DMS 273 (cell line): ENCODE results near the gene FBXL19.

ENCODE experiments used
- DNase-seq: peaks from one replicate; lab custom pipeline; 2025; ENCODE audit not compliant: unreplicated experiment; lab: John Stamatoyannopoulos, UW

FBXL19 gene

DNA sequence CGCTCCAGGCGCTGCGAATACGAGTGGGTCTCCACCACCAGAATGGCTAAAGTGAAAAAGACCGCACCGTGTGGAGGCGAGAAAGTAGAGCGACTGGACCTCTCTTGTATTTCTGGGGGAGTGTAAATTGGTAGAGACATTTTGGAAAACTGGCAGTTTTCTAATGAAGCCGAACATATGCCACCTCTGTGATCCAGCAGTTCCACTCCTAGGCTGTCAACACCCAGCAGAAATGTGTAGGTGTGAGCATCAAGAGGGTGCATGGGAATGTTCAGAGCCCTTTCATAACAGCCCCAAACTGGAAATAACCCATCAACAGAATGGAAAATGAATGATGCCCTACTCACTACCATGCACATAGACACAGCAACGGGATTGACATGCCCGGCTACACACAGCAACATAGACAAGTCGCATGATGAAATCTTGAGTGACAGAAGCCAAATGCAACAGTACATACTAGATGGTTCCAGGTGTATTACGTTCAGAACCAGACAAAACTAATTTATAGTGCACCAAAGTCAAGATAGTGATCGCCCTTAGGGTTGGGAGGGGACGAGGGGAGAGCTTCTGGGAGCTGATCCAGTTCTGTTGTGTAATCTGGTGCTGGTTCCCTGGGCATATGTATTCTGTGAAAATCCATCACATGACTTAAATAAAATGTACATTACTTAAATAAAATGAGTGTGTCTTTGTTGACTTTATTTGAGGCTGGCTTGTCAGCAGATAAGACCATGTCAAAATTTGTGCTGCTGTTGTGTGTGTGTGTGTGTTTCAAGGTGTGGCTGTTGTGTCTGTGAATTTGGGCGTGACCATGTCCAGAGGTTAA is 28.6 kb upstream of the FBXL19 start:
- peak; percentile 68 for DNase-seq

DNA sequence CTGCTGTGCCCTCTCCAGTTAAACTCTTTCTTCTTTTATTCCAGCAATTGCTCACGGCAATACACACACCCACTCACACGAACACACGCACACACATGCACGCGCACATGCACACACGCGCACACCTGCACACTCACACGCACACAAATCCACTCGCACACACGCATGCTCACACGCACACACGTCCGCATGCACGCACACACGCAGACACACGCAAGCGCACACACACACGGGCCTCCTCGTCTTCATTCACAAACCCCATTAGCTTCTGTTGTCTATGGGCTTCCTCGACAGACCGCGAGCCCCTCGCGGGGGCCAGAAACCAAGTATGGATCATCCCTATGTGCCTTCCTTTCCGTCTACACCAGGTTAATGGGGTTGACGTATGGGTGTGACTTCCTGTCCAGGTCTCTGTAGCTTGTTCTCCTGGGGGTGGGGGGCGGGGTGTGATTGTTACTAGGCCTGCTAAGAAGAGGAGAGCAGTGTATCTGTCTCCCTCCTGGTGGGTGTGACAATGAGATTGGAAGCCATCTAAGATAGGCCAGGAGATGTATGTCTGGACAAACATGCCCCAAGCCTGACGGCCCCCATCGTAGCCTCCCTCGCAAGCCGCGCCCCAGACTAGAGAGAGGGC is 27.6 kb upstream of the FBXL19 start:
- DNase-seq = no peak

DNA sequence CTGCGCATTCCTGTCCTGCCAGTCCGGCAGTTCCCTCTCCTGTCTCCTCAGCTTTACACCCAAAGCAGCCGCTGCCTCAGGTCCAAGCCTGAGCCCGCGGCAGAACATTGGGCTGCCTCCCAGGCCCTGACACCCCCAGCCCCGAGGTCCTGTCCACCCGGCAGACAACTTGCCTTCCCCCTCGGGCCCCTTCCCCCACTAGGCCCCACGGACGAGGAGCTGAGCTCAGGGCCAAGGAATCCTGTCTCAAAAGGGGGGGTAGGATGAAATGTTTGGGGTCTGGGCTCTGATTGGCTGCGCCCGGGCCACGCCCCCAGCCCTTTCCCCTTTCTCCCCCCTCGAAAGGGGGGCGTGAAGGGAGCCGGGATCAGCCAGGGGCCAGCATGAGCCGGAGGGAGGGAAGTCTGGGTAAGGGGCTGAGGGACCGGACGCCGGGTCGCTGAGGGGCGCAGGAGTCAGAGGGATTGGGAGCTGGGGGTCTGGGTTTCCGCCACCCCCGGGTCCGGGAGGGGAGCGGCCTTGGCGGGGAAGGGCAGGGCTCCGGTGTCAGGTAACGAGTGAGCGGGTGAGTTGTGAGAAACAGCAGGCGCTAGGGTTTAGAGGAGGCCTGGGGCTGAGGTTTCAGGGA is 27.0 kb upstream of the FBXL19 start, which contains the start of gene CTF1:
Gene CTF1 (plus strand): TSS at position 354 of the 628 bp plus-strand sequence. CDS start 30 bp downstream, at position 384.
- DNase-seq = no peak

DNA sequence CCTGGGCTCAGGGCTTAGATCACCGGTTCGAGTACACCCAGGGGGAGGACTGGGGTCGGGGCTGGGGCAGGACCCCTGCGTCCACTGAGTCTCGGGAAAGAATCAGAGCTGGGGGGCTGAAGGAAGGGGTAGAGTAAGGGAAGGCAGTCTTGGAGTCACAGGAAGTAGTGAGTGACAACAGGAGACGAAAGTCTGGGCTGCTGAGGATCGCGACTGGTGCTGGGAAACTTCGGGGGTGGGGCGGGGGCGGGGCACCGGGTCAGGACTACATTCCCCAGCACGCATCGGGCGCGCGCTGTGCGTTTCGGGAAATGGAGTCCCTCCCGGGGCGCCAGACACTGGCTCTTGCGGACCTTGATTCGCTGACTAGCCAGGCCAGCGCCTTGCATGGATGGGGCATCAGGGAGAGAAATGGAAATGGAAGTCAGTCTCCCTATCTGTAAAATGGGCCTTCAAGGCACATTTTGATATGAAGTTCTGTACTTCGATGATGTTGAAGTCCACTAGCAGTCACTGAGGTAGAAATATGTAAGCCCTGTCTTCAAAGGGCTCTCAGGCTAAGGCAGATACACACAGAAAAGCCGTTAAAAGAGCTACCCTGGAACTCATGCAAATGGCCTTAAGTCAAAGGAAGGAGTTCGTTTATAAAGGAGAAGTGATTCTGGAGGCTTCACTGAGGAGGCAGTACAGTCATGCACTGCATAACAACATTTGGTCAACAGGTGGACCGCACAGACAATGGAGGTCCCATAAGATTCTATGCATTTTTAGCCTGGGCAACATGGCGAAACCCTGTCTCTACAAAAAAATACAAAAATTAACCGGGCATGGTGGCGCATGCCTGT is 26.3 kb upstream of the FBXL19 start:
- peak; percentile 86 for DNase-seq

DNA sequence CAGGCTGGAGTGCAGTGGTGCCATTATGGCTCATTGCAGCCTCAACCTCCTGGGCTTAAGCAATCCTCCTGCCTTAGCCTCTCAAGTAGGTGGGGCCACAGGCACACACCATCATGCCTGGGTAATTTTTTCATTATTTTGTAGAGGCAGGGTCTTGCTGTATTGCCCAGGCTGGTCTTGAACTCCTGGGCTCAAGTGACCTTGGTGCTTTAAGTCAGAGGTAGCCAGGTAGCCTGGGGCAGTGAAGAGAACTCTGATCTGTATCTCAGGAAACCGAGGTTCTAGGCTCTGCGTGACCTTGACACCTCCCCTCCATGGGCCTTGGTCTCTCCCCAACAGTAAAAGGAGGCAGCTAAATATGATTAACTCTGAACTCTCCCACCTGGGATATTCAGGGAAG is 23.6 kb upstream of the FBXL19 start:
- DNase-seq = no peak

DNA sequence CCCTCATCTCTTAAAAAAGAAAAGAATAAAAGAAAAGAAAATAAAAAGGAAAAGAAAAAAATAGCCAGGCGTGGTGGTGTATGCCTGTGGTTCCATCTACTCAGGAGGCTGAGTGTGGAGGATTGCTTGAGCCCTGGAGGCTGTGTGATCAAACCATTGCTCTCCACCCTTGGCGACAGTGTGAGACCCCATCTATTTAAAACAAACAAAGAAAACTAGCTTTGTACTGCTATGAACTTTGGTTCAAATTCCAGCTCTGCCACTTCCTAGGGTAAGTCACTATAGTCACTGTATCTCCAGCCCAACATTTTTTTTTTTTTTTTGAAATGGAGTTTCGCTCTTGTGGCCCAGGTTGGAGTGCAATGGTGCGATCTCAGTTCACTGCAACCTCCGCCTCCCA is 22.8 kb upstream of the FBXL19 start:
- DNase-seq = no peak

DNA sequence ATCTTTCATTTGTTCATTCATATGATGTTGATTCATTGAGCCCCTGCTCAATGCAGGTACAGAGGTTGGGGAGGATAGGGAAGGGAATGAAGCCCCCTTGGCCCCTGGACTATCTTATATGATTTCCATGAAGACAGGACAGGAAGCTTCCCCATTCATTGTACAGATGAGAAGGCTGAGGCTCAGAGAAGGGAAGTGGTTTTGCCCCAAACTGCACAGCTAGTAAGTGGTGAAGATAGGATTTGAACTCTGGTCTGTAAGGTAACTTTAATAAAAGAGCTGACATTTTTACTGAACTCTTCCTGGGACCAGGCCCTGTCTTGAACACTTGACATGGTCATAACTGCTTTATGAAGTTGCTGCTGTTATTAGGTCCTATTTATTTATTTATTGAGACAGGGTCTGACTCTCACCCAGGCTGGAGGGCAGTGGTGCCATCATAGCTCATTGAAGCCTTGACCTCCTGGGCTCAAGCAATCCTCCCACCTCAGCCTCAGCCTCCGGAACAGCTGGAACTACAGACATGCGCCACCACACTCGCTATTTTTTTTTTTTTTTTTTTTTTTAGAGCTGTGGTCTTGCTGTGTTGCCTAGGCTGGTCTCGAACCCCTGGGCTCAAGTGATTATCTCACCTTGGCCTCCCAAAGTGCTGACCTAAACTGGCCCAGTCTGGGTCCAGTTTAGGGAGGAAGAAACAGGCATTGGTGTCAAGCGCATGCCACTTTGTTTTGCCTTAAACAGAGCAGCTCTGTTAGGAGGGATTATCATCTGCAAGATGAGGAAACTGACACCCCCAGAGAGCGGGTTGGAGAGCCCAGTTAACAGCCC is 22.0 kb upstream of the FBXL19 start:
- peak; percentile 60 for DNase-seq

DNA sequence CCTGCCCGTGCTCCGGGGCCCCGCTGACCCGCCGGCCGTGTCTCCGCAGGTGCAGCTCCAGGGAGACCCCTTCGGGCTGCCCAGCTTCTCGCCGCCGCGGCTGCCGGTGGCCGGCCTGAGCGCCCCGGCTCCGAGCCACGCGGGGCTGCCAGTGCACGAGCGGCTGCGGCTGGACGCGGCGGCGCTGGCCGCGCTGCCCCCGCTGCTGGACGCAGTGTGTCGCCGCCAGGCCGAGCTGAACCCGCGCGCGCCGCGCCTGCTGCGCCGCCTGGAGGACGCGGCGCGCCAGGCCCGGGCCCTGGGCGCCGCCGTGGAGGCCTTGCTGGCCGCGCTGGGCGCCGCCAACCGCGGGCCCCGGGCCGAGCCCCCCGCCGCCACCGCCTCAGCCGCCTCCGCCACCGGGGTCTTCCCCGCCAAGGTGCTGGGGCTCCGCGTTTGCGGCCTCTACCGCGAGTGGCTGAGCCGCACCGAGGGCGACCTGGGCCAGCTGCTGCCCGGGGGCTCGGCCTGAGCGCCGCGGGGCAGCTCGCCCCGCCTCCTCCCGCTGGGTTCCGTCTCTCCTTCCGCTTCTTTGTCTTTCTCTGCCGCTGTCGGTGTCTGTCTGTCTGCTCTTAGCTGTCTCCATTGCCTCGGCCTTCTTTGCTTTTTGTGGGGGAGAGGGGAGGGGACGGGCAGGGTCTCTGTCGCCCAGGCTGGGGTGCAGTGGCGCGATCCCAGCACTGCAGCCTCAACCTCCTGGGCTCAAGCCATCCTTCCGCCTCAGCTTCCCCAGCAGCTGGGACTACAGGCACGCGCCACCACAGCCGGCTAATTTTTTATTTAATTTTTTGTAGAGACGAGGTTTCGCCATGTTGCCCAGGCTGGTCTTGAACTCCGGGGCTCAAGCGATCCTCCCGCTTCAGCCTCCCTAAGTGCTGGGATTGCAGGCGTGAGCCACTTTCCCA is 21.1 kb upstream of the FBXL19 start:
- peak; percentile 85 for DNase-seq

DNA sequence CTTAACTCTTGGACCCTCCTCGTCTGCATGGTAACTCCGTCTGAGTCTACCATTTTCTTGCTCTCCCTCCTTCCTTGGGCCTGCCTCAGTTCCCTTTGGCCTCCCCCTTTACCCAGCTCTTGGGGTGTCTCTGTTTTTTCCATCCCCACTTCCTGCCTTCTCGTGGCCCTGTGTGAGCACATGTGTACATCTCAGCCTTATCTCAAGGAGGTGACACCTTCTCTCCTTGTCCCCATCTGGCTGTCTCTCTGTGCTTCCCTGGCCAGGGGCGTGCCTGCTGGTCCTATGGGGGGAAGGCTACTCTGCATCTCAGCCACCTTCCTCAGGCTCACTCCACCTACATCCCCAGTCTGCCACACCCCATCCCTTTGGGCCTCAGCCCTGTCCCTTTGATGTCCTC is 20.4 kb upstream of the FBXL19 start:
- no peak for DNase-seq

DNA sequence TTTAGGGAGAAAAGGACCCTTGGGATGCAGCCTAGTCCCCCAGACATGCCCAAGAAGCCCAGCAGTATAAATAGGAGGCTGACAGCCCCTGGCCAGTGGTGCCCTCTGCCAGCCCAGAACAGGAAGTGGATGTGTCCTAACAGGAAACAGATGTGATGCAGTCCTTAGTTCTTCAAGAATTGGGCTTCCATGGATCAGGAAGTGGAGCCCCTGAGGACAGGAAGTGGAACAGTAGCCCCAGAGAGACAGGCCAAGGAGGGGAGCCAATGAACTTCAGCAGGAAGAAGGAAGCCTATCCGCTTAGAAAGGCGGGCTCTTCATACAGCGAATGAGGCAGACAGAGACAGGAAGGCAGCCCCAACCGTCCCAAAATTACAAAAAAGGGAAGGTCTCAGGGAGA is 19.8 kb upstream of the FBXL19 start:
- peak; percentile 54 for DNase-seq

DNA sequence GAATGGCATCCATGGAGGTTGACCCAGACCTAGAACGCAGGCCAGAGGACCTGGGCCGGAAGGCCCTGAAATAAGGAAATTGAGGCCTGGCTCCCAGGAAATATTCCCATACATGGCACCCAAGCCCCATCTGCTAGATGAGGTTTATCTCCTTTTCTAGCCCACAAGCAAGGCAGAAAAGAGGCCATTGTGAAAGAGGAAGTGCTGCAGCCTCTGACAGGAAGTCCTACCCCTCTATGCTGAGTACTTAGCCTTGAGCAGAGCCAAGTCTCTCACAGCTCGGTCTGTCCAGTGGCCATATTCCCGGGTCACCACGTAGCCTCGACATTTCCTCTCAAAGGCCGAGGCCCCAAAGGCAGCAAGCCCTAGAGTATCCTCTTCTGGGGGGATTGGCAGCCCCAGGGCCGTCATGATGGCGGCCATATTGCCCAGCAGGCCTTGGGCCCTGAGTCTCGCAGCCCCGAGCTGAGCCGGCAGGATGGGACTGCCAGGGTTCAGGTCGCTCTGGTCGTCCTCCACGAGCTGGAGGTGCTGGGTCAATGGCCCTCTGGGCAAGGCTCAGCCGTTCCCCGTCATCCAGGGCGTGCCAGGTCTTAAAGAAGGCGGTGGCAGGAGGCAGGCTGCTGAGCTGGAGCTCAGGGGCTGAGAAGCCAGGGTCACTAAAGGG is 19.1 kb upstream of the FBXL19 start:
- no peak for DNase-seq

DNA sequence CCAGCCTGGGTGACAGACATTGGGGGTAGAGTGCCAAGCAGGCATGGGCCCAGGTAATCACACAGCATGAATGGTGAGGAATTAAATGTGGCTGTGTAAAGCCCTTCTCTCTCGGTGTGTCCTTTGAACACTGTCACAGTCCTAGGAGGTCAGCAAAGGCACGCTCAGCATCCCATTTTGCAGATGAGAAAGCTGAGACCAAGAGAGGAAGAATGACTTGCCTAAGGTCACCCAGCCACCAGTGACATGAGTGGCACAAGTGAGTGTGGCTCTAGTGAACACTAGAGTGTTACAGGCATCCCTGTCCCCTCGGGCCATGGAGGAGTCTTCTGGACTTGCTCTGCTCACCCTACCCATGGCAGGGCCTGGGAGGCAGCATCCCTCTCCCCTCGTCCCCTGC is 16.3 kb upstream of the FBXL19 start:
- no peak for DNase-seq

DNA sequence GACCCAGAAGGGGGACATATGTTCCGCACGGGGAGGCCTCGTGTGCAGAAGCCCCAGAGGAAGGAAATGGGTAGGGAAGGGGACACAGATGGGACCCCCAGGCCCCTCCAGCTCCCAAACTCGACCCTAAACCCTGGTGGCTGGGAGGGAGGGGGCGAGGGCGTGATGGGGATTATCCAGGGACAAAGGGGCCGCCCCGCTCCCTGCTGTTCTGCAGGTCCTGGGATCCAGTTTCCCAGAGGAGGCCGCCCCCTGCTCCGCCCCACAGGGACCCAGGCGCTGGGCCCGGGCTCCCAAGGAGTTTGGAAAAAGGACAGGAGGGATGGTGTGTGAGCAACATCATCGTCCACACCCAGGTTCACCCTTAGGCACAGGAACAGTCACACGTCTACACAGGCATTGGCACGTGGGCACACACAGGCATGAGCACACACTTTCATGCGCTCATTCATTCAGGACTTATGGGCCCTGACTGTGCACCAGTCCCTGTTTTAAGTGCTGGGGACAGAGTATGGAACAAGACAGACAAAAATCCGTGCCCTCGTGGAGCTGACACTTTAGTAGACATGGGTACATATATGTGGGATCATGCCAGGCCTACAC is 12.8 kb upstream of the FBXL19 start:
- no peak for DNase-seq

DNA sequence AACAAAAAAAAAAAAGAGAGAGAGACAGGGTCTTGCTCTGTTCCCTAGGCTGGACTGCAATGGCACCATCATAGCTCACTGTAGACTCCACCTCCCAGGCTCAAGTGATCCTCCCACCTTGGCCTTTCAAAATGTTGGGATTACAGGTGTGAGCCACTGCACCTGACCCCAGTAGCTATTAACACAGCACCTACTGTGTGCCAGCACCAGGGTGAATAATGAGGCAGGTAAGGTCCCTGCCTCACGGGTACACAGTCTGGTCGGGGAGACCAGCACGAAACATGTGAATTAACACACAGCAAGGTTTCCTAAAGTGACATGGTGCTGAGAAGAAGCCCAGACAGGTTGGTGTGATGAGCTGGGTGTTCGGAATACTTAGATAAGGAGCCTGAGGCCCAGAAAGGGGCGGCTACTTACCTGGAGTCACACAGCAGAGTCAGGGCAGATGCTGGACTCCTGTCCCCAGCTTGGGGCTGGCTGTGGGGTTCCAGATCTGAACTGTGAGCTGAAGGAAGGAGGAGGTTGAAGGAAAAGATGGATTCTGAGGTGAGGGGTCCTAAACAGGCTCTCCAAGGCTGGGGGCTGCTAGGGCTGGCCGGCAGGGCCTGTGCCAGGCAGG is 10.5 kb upstream of the FBXL19 start:
- DNase-seq = no peak

DNA sequence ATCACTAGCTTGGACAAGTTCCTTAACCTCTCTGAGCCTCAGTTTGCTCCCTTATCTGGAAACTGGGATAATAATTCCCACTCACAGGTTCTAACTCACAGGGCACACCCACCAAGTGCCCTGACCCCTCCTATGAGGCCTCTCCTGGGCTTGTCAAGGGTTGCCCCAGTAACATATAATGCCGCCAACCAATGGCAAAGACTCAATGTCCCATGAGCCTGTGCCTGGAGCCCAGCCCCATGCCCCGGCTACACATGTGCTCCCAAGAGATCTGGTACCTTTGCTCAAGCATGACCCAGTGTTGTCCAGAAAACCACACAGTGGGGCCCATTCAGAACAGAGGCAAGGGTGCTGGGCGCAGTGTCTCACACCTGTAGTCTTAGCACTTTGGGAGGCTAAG is 8.5 kb upstream of the FBXL19 start:
- DNase-seq = no peak

DNA sequence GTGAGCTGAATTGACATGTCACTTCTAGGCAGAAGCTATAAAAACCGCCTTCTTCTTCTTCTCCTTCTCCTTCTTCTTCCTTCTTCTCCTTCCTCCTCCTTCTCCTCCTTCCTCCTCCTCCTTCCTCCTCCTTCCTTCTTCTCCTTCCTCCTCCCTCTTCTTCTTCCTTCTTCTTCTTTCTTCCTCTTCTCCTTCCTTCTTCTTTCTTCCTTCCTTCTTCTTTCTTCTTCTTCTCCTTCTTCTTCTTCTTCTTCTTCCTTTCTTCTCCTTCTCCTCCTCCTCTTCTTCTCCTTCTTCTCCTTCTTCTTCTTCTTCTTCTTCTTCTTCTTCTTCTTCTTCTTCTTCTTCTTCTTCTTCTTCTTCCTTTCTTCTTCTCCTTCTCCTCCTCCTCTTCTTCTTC is 4.8 kb upstream of the FBXL19 start:
- DNase-seq = no peak

DNA sequence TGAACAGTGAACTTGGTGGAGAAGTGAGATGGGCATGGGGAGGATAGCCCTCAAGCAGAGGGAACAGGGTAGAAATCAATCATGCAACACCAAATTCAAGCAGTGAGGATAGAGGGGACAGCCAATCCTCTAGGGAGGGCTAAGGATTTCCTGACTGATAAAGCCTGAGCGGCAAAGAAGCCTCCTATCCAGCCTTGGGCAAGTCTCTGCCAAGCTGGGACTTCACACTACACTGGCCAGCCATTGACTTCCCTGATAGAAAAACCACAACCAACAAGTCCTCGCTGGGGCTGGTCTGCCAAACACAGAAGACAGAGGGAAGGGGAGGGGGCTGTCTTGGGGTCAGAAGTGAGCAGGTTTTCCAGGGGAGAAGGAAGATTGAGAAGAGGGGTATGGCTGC is 2.5 kb upstream of the FBXL19 start:
- DNase-seq = no peak

DNA sequence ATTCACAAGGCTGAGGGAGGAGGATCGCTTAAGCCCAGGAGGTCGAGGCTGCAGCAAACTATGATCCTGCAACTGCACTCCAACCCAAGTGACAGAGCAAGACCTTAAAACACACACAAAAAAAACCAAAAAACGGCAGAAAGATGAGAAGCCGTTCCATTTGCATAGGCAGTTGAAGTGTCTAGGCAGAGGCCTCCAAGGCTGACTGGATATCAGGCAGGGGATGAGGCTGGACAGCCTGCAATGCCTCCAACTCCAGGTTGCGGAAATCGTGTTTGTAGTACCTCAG is 2.0 kb upstream of the FBXL19 start:
- no peak for DNase-seq
